ENCODE data around the gene GUCY1A1. TPM values are rescaled to one million over a fixed set of nuclear protein-coding genes. Genes with fewer than 3 reads are reported as not detected.
"Not testable (repeated sequence)": the region's sequence is repeated elsewhere in the genome, so short reads cannot be mapped to it uniquely, and the experiment has no call there.

The GUCY1A1 gene
- polyA plus RNA-seq, 1 donor from 2014 or later = 13.6 TPM

DNA sequence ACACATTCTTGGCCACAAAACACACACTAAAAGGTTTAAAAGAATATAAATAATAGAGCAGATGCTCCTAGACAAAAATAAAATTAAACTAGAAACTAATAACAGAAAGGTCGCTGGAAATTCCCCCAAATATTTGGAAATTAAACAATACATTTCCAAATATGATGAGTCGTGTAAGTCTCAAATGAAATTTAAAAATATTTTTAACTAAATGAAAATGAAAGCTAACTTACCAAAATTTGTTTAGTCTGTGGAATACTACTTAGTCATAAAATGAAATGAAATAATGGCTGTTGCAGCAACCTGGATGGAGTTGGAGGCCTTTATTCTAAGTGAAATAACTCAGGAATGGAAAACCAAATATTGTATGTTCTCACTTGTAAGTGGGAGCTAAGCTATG, 20.6 kb upstream of the GUCY1A1 start:
- Histone ChIP-seq H4K20me1 (ENCODE audit: insufficient read depth) (no peaks in the 10 kb centered on the region), H3F3A (ENCODE audit: insufficient read depth, low read length, poor library complexity, severe bottlenecking) (no peaks in the 10 kb centered on the region), H3K9me2 (ENCODE audit: insufficient read depth, low read length) (no peaks in the 10 kb centered on the region), H3K79me2 (replicated peaks; ENCODE audit: insufficient read depth, low read length) (no peaks in the 10 kb centered on the region), H3K27me3 (ENCODE audit: insufficient read depth, low read depth, low read length) (no peaks in the 10 kb centered on the region), H2AFZ (ENCODE audit: low read depth, low read length) (no peak overlapping the region), H3K9ac (ENCODE audit: low read length) (no peak overlapping the region), H3K4me2 (ENCODE audit: low read length) (no peak overlapping the region), H3K9me3 (ENCODE audit: low read length) (no peaks in the 10 kb centered on the region), H3K4me3 (ENCODE audit: low read length) (no peak overlapping the region), H3K36me3 (ENCODE audit: insufficient read depth, low read length) (no peaks in the 10 kb centered on the region), H3K27ac (ENCODE audit: low read length) (no peak overlapping the region)
- TF ChIP-seq EZH2 (IDR thresholded peaks at IDR 0.05; ENCODE audit: borderline replicate concordance, insufficient read depth, low read length, poor library complexity, severe bottlenecking) = no peak
- TF ChIP-seq MXI1 (conservative IDR thresholded peaks at IDR 0.05; ENCODE audit: poor library complexity, severe bottlenecking) = no peak
- TF ChIP-seq TAF1 (IDR thresholded peaks at IDR 0.05; ENCODE audit: low read depth) = no peak

DNA sequence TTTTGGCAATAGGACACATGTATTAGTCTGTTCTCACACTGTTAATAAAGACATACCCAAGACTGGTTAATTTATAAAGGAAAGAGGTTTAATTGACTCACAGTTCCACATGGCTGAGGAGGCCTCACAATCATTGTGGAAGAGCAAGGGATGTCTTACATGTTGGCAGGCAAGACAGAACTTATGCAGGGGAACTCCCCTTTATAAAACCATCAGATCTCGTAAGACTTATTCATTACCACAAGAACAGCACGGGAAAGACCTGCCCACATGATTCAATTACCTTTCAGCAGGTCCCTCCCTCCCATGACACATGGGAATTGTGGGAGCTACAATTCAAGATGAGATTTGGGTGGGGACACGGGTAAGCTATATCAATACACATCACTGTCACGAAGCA, 15.9 kb upstream of the GUCY1A1 start:
- H3K27ac ChIP-seq (ENCODE audit: low read length); H3K9me3 ChIP-seq (ENCODE audit: low read length); H3K79me2 ChIP-seq (replicated peaks; ENCODE audit: insufficient read depth, low read length); H2AFZ ChIP-seq (ENCODE audit: low read depth, low read length); H3K9ac ChIP-seq (ENCODE audit: low read length); H3K36me3 ChIP-seq (ENCODE audit: insufficient read depth, low read length); H3F3A ChIP-seq (ENCODE audit: insufficient read depth, low read length, poor library complexity, severe bottlenecking); H4K20me1 ChIP-seq (ENCODE audit: insufficient read depth); H3K4me3 ChIP-seq (ENCODE audit: low read length); H3K4me2 ChIP-seq (ENCODE audit: low read length); H3K9me2 ChIP-seq (ENCODE audit: insufficient read depth, low read length); H3K27me3 ChIP-seq (ENCODE audit: insufficient read depth, low read depth, low read length): not testable (repeated sequence)

DNA sequence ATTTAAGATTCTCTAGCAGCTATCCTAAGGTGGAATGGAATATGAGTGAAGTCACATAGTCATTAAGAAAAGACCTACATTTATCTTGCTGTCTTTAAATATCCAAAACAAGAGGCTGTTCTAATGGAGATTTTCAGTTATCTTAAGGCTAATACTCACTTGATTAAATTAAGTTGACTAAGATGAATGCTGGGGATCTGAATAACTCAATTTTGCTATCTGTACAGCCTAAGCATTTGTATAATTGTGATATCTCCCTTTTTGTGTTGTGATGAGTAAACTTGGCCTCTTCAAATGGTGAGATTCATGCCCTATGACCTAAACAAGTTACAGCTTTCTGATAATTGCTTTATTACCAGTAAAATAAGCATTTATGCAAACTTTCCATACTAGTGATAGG, 13.6 kb upstream of the GUCY1A1 start:
- Histone ChIP-seq H3K9me3 (ENCODE audit: low read length) (no peaks in the 10 kb centered on the region), H3K27ac (ENCODE audit: low read length) (no peak overlapping the region), H2AFZ (ENCODE audit: low read depth, low read length) (no peak overlapping the region), H3K4me2 (ENCODE audit: low read length) (no peak overlapping the region), H3K9me2 (ENCODE audit: insufficient read depth, low read length) (no peaks in the 10 kb centered on the region), H3K27me3 (ENCODE audit: insufficient read depth, low read depth, low read length) (no peaks in the 10 kb centered on the region), H3K9ac (ENCODE audit: low read length) (no peak overlapping the region), H3F3A (ENCODE audit: insufficient read depth, low read length, poor library complexity, severe bottlenecking) (no peaks in the 10 kb centered on the region), H3K4me3 (ENCODE audit: low read length) (no peak overlapping the region), H3K79me2 (replicated peaks; ENCODE audit: insufficient read depth, low read length) (no peaks in the 10 kb centered on the region), H3K36me3 (ENCODE audit: insufficient read depth, low read length) (no peaks in the 10 kb centered on the region), H4K20me1 (ENCODE audit: insufficient read depth) (no peaks in the 10 kb centered on the region)
- TF ChIP-seq POLR2AphosphoS5 (IDR thresholded peaks at IDR 0.05) = no peak
- no peak for TF ChIP-seq RAD21 (conservative IDR thresholded peaks at IDR 0.05)
- no peak for TF ChIP-seq TAF1 (IDR thresholded peaks at IDR 0.05; ENCODE audit: low read depth)
- TF ChIP-seq, protein P1, sequence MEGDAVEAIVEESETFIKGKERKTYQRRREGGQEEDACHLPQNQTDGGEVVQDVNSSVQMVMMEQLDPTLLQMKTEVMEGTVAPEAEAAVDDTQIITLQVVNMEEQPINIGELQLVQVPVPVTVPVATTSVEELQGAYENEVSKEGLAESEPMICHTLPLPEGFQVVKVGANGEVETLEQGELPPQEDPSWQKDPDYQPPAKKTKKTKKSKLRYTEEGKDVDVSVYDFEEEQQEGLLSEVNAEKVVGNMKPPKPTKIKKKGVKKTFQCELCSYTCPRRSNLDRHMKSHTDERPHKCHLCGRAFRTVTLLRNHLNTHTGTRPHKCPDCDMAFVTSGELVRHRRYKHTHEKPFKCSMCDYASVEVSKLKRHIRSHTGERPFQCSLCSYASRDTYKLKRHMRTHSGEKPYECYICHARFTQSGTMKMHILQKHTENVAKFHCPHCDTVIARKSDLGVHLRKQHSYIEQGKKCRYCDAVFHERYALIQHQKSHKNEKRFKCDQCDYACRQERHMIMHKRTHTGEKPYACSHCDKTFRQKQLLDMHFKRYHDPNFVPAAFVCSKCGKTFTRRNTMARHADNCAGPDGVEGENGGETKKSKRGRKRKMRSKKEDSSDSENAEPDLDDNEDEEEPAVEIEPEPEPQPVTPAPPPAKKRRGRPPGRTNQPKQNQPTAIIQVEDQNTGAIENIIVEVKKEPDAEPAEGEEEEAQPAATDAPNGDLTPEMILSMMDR (IDR thresholded peaks at IDR 0.05; ENCODE audit: poor library complexity, severe bottlenecking) = no peak
- no peak for TF ChIP-seq EZH2 (IDR thresholded peaks at IDR 0.05; ENCODE audit: borderline replicate concordance, insufficient read depth, low read length, poor library complexity, severe bottlenecking)
- no peak for TF ChIP-seq SMC3 (conservative IDR thresholded peaks at IDR 0.05; ENCODE audit: poor library complexity)
- TF ChIP-seq EP300 (conservative IDR thresholded peaks at IDR 0.05; ENCODE audit: poor library complexity, severe bottlenecking) = no peak
- no peak for TF ChIP-seq MXI1 (conservative IDR thresholded peaks at IDR 0.05; ENCODE audit: poor library complexity, severe bottlenecking)
- TF ChIP-seq, protein P2, sequence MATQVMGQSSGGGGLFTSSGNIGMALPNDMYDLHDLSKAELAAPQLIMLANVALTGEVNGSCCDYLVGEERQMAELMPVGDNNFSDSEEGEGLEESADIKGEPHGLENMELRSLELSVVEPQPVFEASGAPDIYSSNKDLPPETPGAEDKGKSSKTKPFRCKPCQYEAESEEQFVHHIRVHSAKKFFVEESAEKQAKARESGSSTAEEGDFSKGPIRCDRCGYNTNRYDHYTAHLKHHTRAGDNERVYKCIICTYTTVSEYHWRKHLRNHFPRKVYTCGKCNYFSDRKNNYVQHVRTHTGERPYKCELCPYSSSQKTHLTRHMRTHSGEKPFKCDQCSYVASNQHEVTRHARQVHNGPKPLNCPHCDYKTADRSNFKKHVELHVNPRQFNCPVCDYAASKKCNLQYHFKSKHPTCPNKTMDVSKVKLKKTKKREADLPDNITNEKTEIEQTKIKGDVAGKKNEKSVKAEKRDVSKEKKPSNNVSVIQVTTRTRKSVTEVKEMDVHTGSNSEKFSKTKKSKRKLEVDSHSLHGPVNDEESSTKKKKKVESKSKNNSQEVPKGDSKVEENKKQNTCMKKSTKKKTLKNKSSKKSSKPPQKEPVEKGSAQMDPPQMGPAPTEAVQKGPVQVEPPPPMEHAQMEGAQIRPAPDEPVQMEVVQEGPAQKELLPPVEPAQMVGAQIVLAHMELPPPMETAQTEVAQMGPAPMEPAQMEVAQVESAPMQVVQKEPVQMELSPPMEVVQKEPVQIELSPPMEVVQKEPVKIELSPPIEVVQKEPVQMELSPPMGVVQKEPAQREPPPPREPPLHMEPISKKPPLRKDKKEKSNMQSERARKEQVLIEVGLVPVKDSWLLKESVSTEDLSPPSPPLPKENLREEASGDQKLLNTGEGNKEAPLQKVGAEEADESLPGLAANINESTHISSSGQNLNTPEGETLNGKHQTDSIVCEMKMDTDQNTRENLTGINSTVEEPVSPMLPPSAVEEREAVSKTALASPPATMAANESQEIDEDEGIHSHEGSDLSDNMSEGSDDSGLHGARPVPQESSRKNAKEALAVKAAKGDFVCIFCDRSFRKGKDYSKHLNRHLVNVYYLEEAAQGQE (IDR thresholded peaks at IDR 0.05; ENCODE audit: borderline replicate concordance) = no peak

Measured in neural cell (in vitro differentiated cells).